HepG2 (cell line): Measurements from ENCODE around the gene DSCAM.

Source experiments
- FOXK2 ChIP-seq: fragments of 450-650 bp; IDR thresholded peaks from 2 replicates; pipeline ENCODE4 v1.6.1; 2016
- GABPB1 ChIP-seq: IDR thresholded peaks from 2 replicates; pipeline ENCODE4 v1.6.1; 2016; ENCODE audit warnings: mild to moderate bottlenecking, missing genetic modification reagents, moderate library complexity, missing compliant biosample characterization
- JUN ChIP-seq: sonication (generic); formaldehyde crosslinking; IDR thresholded peaks from 2 replicates; pipeline ENCODE4 v1.4.0; 2020; ENCODE audit warnings: mild to moderate bottlenecking, missing genetic modification reagents
- NFIC ChIP-seq: IDR thresholded peaks from 2 replicates; pipeline ENCODE4 v1.6.1; 2012; ENCODE audit warnings: mild to moderate bottlenecking, low read length, inconsistent platforms
- NFYB ChIP-seq: sonication (generic); formaldehyde crosslinking; IDR thresholded peaks from 2 replicates; pipeline ENCODE4 v1.4.0; 2020; ENCODE audit warnings: missing genetic modification reagents
- NPAS2 ChIP-seq: sonication (generic); formaldehyde crosslinking; IDR thresholded peaks from 2 replicates; pipeline ENCODE4 v1.8.0; 2022; ENCODE audit warnings: mild to moderate bottlenecking, missing genetic modification reagents, borderline replicate concordance
- SRSF9 ChIP-seq: fragments of 200-400 bp; formaldehyde crosslinking; IDR thresholded peaks from 2 replicates; pipeline ENCODE4 v1.6.1; 2018; ENCODE audit warnings: borderline replicate concordance, mild to moderate bottlenecking, low read depth, low read length; ENCODE audit not compliant: insufficient read depth, poor library complexity, severe bottlenecking
- ZNF343 ChIP-seq: sonication (generic); formaldehyde crosslinking; IDR thresholded peaks from 2 replicates; pipeline ENCODE4 v1.4.0; 2020; ENCODE audit warnings: mild to moderate bottlenecking, missing genetic modification reagents
- ZZZ3 ChIP-seq: sonication (generic); formaldehyde crosslinking; IDR thresholded peaks from 2 replicates; pipeline ENCODE4 v1.4.0; 2020; ENCODE audit warnings: missing genetic modification reagents, mild to moderate bottlenecking, borderline replicate concordance
- TF ChIP-seq, protein P1 (sequence below): sonication (generic); formaldehyde crosslinking; IDR thresholded peaks from 2 replicates; pipeline ENCODE4 v1.4.0; 2020; ENCODE audit warnings: missing genetic modification reagents
- TF ChIP-seq, protein P2 (sequence below): sonication (generic); formaldehyde crosslinking; IDR thresholded peaks from 2 replicates; pipeline ENCODE4 v1.5.0; 2020; ENCODE audit warnings: mild to moderate bottlenecking, missing genetic modification reagents, moderate library complexity
- TF ChIP-seq, protein P3 (sequence below), 2 experiments: sonication (generic) in 1 of 2; formaldehyde crosslinking in 1 of 2; IDR thresholded peaks; 2 replicates each; pipeline versions ENCODE4 v1.4.0 to v1.6.1; 2016 to 2020; ENCODE audit warnings: borderline replicate concordance in 1 of 2, low read depth in 1 of 2, mild to moderate bottlenecking in 1 of 2, missing genetic modification reagents in 1 of 2
- TF ChIP-seq, protein P4 (sequence below): sonication (generic); formaldehyde crosslinking; IDR thresholded peaks from 2 replicates; pipeline ENCODE4 v1.4.0; 2020; ENCODE audit warnings: mild to moderate bottlenecking, missing genetic modification reagents
- TF ChIP-seq, protein P5 (sequence below): sonication (generic); formaldehyde crosslinking; IDR thresholded peaks from 2 replicates; pipeline ENCODE4 v1.5.0; 2020; ENCODE audit warnings: missing genetic modification reagents

DNA sequence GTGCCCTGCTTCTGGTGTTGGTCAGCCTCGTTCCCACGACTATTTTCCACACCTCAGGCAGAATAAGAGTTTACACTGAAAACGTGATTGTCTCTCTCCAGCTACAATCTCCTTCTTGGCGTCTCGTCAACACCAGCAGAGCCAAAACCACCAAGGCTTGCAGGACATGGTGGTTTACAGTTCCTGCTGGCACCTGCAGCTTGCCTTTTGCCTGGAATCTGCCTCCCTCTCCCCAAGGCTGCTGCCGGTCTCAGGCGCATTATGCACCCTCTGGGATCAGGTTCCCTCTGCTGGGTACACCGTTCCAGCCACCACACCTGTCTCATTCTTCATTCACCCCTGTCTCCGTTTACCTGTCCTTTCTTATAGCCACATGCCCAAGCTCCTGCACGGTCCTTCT lies 315.9 kb downstream of the DSCAM start:
- TF ChIP-seq ZZZ3 (CRISPR knock-in tag) (no peak), SRSF9 (no peak), NFYB (CRISPR knock-in tag) (no peak), NPAS2 (no peak), FOXK2 (no peak), GABPB1 (CRISPR knock-in tag) (no peak), JUN (no peak), ZNF343 (no peak), NFIC (no peak)
- TF ChIP-seq, protein P1, sequence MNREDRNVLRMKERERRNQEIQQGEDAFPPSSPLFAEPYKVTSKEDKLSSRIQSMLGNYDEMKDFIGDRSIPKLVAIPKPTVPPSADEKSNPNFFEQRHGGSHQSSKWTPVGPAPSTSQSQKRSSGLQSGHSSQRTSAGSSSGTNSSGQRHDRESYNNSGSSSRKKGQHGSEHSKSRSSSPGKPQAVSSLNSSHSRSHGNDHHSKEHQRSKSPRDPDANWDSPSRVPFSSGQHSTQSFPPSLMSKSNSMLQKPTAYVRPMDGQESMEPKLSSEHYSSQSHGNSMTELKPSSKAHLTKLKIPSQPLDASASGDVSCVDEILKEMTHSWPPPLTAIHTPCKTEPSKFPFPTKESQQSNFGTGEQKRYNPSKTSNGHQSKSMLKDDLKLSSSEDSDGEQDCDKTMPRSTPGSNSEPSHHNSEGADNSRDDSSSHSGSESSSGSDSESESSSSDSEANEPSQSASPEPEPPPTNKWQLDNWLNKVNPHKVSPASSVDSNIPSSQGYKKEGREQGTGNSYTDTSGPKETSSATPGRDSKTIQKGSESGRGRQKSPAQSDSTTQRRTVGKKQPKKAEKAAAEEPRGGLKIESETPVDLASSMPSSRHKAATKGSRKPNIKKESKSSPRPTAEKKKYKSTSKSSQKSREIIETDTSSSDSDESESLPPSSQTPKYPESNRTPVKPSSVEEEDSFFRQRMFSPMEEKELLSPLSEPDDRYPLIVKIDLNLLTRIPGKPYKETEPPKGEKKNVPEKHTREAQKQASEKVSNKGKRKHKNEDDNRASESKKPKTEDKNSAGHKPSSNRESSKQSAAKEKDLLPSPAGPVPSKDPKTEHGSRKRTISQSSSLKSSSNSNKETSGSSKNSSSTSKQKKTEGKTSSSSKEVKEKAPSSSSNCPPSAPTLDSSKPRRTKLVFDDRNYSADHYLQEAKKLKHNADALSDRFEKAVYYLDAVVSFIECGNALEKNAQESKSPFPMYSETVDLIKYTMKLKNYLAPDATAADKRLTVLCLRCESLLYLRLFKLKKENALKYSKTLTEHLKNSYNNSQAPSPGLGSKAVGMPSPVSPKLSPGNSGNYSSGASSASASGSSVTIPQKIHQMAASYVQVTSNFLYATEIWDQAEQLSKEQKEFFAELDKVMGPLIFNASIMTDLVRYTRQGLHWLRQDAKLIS (CRISPR knock-in tag) = no peak
- TF ChIP-seq, protein P2, sequence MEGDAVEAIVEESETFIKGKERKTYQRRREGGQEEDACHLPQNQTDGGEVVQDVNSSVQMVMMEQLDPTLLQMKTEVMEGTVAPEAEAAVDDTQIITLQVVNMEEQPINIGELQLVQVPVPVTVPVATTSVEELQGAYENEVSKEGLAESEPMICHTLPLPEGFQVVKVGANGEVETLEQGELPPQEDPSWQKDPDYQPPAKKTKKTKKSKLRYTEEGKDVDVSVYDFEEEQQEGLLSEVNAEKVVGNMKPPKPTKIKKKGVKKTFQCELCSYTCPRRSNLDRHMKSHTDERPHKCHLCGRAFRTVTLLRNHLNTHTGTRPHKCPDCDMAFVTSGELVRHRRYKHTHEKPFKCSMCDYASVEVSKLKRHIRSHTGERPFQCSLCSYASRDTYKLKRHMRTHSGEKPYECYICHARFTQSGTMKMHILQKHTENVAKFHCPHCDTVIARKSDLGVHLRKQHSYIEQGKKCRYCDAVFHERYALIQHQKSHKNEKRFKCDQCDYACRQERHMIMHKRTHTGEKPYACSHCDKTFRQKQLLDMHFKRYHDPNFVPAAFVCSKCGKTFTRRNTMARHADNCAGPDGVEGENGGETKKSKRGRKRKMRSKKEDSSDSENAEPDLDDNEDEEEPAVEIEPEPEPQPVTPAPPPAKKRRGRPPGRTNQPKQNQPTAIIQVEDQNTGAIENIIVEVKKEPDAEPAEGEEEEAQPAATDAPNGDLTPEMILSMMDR = no peak
- TF ChIP-seq, protein P3, sequence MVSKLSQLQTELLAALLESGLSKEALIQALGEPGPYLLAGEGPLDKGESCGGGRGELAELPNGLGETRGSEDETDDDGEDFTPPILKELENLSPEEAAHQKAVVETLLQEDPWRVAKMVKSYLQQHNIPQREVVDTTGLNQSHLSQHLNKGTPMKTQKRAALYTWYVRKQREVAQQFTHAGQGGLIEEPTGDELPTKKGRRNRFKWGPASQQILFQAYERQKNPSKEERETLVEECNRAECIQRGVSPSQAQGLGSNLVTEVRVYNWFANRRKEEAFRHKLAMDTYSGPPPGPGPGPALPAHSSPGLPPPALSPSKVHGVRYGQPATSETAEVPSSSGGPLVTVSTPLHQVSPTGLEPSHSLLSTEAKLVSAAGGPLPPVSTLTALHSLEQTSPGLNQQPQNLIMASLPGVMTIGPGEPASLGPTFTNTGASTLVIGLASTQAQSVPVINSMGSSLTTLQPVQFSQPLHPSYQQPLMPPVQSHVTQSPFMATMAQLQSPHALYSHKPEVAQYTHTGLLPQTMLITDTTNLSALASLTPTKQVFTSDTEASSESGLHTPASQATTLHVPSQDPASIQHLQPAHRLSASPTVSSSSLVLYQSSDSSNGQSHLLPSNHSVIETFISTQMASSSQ (IDR thresholded peaks at IDR 0.05; ENCODE audit: low read depth) = no peak
- TF ChIP-seq, protein P3 (CRISPR knock-in tag; IDR thresholded peaks at IDR 0.05; ENCODE audit: borderline replicate concordance) = no peak
- TF ChIP-seq, protein P4, sequence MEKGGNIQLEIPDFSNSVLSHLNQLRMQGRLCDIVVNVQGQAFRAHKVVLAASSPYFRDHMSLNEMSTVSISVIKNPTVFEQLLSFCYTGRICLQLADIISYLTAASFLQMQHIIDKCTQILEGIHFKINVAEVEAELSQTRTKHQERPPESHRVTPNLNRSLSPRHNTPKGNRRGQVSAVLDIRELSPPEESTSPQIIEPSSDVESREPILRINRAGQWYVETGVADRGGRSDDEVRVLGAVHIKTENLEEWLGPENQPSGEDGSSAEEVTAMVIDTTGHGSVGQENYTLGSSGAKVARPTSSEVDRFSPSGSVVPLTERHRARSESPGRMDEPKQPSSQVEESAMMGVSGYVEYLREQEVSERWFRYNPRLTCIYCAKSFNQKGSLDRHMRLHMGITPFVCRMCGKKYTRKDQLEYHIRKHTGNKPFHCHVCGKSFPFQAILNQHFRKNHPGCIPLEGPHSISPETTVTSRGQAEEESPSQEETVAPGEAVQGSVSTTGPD (CRISPR knock-in tag) = no peak
- TF ChIP-seq, protein P5, sequence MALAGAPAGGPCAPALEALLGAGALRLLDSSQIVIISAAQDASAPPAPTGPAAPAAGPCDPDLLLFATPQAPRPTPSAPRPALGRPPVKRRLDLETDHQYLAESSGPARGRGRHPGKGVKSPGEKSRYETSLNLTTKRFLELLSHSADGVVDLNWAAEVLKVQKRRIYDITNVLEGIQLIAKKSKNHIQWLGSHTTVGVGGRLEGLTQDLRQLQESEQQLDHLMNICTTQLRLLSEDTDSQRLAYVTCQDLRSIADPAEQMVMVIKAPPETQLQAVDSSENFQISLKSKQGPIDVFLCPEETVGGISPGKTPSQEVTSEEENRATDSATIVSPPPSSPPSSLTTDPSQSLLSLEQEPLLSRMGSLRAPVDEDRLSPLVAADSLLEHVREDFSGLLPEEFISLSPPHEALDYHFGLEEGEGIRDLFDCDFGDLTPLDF (CRISPR knock-in tag) = no peak
